Subcutaneous adipose tissue (tissue), 4 donors: Measurements from ENCODE around the gene PVALEF. TPM values are rescaled to one million over a fixed set of nuclear protein-coding genes. Genes with fewer than 3 reads are reported as not detected.

Experiments used
- total RNA-seq, 4 donors: library from RNA; depleted of rRNA; stranded (reverse); fragments of >200 nt; gene quantifications; one replicate each; pipeline ENCODE4 v1.1.0, GENCODE V29; 2016
- TF ChIP-seq, protein P1 (sequence below): fragments of 450-650 bp; IDR thresholded peaks from one replicate; pipeline ENCODE4 v1.5.1; 2016; ENCODE audit warnings: low read depth, mild to moderate bottlenecking, control low read depth, antibody characterized with exemption, moderate library complexity

PVALEF gene
- total RNA-seq, 4 donors from 2014 or later = not detected

DNA sequence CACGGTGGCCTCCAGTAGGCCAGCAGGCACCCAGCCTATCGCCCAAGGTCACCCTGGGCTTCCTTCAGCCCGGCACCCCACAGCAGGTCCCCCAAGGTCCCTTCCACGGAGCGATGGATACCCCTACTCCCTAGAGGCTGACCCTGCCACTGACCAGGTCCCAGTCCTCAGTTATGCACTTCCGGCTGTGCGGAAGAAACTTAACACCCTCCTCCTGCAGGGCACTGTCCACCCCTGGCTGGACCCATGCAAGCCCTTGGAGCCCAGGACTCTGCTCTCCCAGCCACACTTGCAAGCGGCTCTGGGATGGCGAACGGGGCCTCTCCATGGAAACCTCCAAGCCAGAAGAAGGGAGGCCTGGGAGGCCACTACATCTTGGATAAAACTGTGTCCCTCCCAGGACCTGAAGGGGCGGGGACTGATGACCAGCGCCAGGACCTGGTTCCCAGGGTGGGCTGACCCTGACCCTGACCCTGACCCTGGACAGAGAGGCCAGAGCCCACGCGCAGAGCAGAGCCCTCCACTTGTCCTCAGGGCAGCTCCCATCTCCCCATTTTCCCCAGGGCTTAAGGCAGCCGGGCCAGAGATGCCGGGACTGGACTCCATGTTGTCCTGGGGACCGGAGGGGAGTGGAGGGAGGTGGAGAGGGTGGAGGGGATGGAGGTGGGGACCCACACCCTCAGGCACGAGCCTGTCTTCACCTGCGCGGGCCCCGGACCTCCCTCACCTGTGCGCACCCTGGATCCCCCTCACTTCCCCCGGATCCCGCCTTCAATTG lies 56.7 kb downstream of the PVALEF start:
- TF ChIP-seq, protein P1, sequence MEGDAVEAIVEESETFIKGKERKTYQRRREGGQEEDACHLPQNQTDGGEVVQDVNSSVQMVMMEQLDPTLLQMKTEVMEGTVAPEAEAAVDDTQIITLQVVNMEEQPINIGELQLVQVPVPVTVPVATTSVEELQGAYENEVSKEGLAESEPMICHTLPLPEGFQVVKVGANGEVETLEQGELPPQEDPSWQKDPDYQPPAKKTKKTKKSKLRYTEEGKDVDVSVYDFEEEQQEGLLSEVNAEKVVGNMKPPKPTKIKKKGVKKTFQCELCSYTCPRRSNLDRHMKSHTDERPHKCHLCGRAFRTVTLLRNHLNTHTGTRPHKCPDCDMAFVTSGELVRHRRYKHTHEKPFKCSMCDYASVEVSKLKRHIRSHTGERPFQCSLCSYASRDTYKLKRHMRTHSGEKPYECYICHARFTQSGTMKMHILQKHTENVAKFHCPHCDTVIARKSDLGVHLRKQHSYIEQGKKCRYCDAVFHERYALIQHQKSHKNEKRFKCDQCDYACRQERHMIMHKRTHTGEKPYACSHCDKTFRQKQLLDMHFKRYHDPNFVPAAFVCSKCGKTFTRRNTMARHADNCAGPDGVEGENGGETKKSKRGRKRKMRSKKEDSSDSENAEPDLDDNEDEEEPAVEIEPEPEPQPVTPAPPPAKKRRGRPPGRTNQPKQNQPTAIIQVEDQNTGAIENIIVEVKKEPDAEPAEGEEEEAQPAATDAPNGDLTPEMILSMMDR = no peak

DNA sequence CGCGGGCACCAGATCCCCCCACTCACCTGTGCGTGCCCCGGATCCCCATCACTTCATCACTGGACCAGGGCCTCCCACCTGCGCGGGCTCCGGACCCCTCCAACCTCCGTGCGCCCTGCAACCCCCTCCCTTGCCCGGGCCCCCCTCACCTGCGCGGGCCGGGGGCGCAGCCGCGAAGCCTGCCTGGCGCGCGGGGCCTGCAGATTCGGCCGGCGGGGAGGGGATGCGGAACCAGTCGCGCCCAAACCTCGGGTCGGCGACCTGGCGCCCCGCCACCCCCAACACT lies 57.3 kb downstream of the PVALEF start:
- TF ChIP-seq, protein P1 = no peak

DNA sequence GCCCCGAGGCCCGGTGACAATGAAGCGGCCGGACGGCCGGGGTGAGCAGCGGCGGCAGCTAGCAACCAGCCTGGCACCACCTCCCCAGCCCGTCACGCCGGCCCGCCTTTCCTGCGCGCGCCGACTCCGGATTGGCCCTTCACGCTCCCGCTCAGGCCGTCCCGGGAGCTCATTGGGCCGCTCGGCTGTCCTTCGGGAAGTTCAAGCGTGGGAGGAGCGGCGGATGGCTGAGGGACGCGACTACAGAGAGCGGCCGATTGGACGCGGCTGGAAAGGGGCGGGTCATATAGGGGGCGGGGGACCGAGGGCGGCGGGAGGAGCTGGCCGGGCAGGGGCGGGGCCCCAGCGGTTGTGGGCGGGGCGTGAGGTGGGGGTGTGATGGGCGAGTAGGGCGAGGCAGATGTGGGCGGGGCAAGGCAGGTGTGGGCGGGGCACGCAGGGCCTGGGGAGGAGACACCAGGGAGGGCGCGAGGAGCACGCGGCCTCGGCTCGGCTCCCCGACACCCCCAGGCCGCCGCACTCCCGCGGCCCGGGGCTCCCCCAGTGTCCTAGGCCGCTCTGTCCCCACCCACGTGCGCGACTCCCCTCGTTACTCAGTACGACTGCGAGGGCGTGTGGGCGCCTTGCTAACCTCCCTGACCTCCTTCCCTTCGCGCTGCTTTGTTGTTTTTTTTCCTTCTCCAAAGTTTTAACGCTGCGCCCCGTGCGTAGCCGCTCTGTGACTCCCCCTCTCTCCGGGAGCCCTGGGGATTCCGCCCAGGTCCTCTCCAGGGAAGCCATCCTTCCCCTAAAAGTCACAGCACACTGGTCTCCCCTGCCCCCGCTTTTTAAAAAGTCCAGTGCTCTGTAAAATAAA lies 57.8 kb downstream of the PVALEF start, which contains the start of gene CEP131:
CEP131 (minus strand) TSS at position 60 of the 856 bp plus-strand sequence. CDS start 2,909 bp downstream, outside the sequence.
- TF ChIP-seq, protein P1 = no peak

DNA sequence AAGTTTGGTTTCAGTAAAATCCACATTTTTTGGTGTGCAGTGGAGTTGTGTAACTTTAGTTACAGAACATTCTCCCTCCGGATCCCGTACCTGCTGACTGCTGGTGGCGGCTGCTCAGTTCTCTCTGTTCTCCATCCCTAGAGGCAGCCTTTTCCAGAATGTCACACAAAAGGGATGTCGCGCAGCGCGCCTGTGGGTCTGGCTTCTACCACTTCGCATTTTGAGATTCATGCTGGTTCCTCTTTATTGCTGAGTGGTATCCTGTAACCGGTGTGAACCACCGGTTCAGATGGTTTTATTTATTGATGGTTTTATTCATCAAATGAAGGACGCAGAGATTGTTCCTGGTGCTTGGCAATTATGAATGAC lies 58.4 kb downstream of the PVALEF start:
- TF ChIP-seq, protein P1 = no peak

DNA sequence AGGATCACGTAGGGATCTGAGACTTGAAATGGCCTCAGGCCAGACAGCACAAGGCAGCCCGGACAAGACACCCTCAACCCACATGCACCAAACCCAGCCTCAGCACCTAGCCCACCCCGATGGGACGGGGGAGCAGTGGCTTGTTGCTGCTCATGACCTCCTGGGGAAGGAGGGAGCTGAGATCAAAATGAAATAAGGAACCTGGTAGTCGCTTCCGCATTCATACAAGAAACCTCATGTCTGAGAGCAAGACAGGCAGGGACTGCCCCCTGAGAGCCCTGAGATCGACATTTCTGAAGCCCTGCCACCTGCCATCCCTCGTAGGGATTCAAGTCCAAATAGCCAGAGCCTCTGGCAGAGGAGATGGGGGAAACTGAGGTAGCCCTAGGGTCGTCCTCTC lies 63.1 kb downstream of the PVALEF start:
- TF ChIP-seq, protein P1 = no peak

DNA sequence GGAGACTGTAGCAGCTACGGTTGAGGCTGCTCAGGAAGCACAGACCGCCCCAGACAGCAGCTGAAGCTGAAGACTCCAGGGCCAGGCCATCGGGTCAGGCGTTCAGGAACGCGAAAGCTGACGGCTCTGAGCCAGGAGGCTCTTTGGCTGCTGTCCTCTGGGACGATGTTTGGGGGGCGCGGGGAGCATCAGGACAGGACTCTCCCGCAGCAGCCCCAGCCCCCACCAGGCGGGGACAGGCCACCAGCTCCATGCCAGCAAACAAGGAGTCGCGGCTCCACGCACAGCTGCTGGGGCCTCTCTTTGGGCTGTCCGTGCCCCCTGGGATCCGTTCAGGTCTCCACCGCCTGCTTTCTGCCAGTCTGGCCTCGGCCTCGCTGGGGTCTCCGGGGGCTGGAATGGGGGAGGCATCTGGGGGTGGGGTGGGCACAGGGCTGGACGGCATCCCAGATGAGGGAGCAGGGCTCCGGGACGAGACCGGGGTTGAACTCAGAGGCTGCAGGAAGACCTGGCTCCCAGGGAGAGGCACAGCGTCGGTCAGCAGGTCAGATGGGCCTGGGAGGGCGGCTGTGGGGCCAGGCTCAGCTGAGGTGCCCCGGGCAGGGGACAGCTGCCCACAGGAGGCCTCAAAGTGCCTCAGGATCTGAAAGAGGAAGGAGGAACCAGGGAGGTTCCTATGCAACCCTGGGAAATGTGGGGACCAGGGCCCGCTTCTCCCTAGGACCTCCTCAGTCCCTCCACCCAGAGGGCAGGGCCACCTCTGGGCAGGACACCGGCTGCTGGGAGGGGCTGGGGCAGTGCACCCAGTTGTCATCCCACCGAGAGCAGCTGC lies 63.7 kb downstream of the PVALEF start:
- TF ChIP-seq, protein P1 = no peak

DNA sequence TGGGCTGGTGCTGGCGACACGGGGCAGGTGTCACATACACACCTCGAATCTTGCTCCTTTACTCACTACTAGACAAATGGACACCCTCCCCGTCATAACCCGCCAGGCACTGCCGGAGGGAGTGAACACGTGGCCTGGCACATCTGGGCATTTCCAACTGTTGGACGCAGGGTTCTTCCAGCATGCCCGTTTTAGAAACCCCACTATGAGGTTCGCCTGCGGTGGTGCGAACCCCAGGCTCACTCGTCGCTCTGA lies 64.3 kb downstream of the PVALEF start:
- TF ChIP-seq, protein P1 = no peak
